HG02623 (cell line): ENCODE results near the gene D2HGDH.

ENCODE experiments used
- ATAC-seq: cut with Tn5 transposase; IDR thresholded peaks from one replicate; pipeline ENCODE4 v1.9.1; 2021; ENCODE audit warnings: moderate library complexity; ENCODE audit not compliant: unreplicated experiment

The D2HGDH gene

GRCh38 chr2:241734467-241735208 lies at the start of gene D2HGDH:
Gene D2HGDH, plus strand, starts transcription at chr2:241734630. Its CDS starts 595 bp downstream, at chr2:241735225.
- ATAC-seq, result peak; percentile 74

DNA sequence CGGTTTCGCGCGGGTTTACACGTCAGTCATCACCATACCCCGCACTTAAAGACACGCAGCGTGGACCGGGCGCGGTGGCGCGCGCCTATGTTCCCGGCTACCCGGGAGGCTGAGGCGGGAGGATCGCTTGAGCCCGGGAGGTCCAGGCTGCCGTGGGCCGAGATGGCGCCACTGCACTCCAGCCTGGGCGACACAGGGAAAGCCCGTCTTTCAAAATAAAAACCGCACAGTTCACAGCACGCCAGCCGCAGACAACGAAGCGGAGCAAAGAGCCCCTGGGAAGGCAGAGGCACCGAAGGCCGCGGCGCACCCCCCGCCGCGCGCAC lies 48.1 kb upstream of the D2HGDH start:
- ATAC-seq, result peak; percentile 7

GRCh38 chr2:241686650-241687425 lies 47.6 kb upstream of the D2HGDH start, which contains the start of gene DTYMK:
Gene DTYMK, minus strand, starts transcription at chr2:241686815. Its CDS starts 32 bp downstream, at chr2:241686783.
- ATAC-seq, result peak; percentile 89

- no peak for ATAC-seq
These were observed 45.1 kb upstream of the D2HGDH start for GRCh38 chr2:241689306-241689705.

DNA sequence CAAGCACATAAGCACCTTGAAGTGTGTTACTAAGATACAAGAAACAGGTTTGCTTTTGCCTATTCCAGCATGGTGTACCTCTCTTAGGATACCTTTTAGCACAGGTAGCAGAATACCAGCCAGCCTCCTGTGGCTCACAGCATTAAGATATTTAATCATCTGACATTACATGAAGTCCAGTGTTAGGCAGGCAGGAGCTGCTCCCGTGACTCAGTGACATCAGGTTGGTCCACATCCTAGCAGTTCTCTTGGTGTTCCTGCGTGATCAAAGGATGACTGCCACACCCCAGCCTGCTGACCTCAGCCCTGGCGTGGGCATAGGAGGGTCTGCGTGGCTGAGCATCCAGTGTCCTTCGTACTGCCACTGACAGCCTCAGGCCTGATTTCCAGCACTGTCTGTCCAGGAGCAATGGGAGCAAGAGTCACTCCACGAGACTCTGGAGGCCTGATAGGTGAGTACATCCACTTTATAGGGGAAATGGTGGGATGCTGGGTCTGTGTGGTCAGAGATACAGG lies 44.2 kb upstream of the D2HGDH start:
- ATAC-seq, result no peak

- ATAC-seq, result no peak
These were observed 42.0 kb upstream of the D2HGDH start for GRCh38 chr2:241692448-241692847.

DNA sequence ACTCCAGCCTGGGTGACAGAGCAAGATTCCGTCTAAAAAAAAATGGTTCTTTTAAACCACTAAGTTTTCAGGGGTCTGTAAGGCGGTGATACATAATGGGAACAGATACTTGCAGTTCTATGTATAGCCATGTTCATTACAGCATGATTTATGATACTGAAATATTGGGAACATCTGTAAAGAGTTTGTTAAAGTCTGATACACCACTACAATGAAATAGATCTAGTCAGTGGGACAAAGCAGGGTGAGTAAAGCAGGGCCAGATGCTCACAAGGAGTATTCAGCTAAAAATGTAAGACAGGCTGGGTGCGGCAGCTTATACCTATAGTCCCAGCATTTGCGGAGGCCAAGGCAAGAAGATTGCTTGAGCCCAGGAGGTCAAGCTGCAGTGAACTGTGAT lies 38.8 kb upstream of the D2HGDH start:
- ATAC-seq, result no peak

DNA sequence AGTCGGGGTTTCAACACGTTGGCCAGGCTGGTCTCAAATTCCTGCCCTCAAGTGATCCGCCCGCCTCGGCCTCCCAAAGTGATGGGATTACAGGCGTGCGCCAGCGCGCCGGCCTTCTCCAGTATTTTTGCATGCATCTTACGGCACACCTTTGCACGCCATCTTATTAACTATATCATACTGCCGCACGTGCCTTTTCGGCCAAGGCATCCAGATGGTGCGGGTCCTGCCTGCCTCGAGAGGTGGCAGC lies 33.4 kb upstream of the D2HGDH start:
- ATAC-seq, result no peak

DNA sequence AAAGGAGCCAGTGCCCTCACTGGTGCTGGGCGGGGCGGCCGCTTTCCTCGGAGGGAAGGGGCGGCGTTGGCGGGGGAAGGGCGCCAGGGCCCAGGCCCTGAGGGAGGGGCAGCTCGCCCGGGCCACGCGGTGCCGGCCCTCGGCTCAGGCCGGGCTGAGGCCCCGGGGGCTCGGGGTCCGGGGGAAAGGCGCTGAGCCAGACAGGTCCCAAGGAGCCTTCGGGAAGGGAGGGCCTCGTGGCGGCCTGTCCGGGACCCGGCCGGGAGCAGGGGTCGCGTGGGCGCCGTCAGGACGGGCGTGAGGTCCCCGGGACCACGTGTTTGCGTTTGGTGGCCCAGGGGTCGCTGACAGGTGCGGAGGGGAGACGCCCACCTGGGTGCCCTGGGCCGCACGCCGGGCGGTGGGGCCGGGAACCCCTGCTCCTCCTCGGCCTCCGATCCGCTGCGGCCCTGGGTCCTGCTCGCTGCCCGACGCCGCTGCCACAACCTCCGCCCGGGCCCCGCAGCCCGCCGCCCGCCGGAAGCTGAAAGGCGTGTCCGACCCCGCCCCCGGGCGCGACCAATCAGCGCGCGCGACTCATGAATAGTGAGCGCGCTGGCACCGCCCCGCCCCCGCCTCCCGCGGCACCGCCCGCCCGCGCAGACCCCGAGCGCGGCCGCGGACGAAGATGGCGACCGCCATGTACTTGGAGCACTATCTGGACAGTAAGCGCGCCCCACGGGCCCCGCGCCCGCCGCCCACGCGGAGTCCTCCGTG lies 32.9 kb upstream of the D2HGDH start, which contains the start of gene ING5:
Gene ING5 (plus strand): TSS at position 641 of the 756 bp plus-strand sequence. CDS start 27 bp downstream, at position 668.
- peak; percentile 57 for ATAC-seq

- ATAC-seq, result peak; percentile 56
These were observed 32.0 kb upstream of the D2HGDH start for GRCh38 chr2:241702155-241703031.

DNA sequence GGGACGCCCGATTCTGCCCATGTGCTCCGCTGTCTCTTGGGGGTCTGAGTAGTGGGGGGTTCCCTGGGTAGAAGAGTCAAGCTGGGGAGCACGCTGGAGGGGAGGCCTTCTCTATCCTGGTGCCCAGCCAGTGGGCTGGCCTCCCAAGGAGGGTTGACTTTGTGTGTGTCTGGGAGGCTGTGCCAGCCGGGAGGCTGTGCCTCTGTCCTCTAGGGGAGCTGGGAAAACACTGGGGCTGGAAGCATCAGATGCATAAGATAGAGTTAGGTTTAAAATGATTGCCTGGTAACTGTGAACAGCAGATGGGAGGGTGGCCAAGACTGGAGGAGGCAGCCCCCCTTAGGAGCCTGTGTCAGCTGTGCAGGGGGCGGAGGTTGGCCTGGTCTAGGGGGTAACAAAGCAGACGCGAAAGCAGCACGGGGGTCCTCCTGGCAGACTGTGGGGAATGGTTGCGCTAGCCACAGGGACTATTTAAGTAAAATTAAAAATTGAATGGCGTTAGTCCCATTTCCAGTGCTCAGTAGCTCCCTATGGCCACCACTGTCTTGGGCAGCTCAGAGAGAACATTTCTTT lies 31.3 kb upstream of the D2HGDH start:
- no peak for ATAC-seq

- ATAC-seq, result no peak
These were observed 27.9 kb upstream of the D2HGDH start for GRCh38 chr2:241706537-241706936.

GRCh38 chr2:241708879-241709278 lies 25.6 kb upstream of the D2HGDH start:
- ATAC-seq, result no peak

DNA sequence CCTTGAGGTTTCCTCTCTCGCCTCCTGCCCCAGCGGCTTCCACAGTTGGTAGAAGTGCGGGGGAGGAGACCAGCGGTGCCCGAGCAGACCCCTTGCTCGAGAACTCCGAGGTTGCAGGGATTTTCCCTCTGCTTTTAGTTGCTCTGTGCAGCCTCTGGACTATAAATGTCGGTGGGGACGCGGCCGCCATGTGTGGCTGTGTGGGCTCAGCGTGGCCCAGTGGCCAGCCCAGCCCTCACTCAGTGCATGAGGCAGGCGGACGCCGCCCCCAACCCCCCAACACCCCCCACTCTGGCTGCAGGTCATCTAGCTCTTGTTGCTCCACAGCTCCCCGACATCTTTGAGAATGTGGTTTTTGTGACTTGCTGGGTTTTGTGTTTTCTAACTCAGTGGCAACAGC lies 15.3 kb upstream of the D2HGDH start:
- ATAC-seq, result no peak

- no peak for ATAC-seq
These were observed 14.3 kb upstream of the D2HGDH start for GRCh38 chr2:241720099-241720498.

- ATAC-seq, result no peak
These were observed 13.9 kb upstream of the D2HGDH start for GRCh38 chr2:241720560-241720959.

DNA sequence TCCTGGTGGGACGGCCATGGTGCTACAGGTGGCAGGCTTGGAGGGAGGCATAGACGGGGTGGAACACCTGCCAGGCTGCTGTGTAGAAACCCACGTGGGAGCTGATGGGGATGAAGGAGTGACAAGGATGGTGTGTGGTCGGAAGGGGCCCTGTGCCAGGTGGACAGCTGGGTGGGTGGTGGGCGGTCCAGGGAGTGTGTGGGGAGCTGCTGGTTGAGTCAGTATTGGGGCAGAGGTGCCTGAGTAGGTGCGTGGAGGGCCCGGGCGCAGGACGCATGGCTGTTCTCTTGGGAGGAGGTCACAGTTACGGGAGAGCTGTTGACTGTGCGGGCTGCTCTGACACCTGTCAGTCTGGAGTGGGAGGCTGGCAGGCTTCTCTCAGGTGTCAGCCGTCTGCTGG lies 12.6 kb upstream of the D2HGDH start:
- no peak for ATAC-seq

- ATAC-seq, result no peak
These were observed 11.5 kb upstream of the D2HGDH start for GRCh38 chr2:241722896-241723454.

DNA sequence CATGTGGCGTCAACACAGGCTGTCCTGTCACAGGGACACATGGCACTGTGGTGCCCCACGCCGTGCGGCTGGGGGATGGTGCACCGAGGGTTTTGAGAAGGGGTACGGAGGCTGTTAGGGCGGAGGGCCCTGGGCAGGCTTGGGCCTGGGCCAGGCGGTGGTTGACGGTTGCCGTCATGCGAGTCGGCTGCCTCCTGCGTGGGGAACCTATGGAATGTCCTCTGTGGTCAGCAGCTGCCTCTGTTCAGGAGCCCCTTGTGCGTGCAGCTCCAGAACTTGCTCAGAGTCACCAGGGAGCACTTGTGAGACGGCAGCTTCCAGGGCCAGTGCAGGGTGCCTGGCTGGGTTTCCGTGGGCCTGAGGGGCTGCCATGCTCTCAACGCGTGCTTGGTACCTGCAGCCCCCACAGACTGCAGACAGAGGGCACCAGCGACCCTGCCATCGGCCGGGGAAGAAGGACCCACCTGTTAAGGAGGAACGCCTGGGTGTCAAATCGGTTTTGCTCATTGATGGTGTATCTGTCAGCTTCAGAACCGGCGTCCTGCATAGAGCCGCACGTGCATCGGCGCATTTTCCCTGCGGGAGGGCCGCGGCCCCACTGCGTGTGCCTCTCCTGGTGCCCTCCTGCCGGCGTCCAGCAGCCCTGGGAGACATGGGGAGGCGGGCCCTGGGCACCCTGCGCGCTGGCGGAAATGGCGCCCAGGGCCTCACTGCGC lies 10.0 kb upstream of the D2HGDH start:
- no peak for ATAC-seq
